Stimulated activated CD8-positive, alpha-beta memory T cell treated with anti-CD3 and anti-CD28 coated beads, Interleukin-12 subunit alpha, Interleukin-12 subunit beta, amount 100 ng/mL, for 4 hours (primary cell): ENCODE data around the gene BRMS1L.

Experiments used
- DNase-seq: peaks from one replicate; pipeline ENCODE4 v3.0.0-alpha.2; 2020; ENCODE audit warnings: low read depth

BRMS1L gene

DNA sequence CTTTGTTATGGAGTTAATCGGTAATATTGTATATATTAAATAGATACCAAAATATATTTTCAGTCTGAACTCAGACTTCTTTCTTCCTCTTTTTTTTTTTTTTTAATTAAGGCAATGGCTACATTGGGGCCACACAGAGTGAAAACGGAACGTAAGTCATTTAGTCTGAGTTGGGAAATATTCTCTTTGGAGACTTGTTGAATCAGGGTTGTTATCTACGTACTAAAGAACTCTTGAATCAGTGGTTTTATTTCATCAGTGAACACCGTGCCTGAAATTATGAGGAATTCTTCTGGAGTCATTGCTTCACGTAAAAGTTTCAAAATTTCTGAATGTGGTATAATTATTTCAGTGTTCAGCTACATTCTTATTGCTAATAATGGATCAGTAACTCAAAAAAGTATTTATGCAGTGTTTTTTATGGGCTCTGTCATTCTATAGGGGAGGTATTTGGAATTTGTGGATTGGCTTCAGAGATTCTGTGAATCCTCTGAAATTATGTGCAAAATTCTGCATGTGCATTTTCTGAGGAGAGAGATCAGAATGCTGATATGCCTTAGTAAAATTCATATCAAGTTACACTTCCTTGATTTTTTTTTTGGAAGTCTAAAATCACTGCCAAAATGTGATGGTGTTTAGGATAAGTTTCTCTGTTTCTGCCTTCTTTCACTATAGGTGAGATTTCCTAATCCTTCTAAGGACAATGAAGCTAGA is 39.6 kb downstream of the BRMS1L start:
- no peak for DNase-seq

- DNase-seq: no peak
Observed at GRCh38 chr14:35866595-35867279, 40.6 kb downstream of the BRMS1L start.

- no peak for DNase-seq
Observed at GRCh38 chr14:35867280-35867629, 41.1 kb downstream of the BRMS1L start.

- DNase-seq: no peak
Observed at GRCh38 chr14:35875296-35875695, 49.2 kb downstream of the BRMS1L start.

DNA sequence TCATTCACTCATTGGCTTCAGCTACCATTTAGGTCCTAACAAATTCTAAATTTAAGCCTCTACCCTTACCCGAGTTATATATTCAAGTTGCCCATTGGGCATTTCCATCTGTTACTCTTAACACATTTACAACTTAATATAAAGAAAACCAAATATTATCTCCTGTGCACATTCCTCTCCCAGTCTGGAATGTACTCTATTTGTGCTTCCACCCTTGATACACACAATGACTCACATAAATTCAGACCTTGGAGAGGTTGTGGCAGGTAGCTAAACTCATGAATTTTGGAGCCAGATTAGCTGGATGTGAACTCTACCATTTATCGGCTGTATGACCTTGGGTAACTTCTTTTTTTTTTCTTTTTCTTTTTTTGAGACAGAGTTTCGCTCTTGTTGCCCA is 51.1 kb downstream of the BRMS1L start:
- no peak for DNase-seq

DNA sequence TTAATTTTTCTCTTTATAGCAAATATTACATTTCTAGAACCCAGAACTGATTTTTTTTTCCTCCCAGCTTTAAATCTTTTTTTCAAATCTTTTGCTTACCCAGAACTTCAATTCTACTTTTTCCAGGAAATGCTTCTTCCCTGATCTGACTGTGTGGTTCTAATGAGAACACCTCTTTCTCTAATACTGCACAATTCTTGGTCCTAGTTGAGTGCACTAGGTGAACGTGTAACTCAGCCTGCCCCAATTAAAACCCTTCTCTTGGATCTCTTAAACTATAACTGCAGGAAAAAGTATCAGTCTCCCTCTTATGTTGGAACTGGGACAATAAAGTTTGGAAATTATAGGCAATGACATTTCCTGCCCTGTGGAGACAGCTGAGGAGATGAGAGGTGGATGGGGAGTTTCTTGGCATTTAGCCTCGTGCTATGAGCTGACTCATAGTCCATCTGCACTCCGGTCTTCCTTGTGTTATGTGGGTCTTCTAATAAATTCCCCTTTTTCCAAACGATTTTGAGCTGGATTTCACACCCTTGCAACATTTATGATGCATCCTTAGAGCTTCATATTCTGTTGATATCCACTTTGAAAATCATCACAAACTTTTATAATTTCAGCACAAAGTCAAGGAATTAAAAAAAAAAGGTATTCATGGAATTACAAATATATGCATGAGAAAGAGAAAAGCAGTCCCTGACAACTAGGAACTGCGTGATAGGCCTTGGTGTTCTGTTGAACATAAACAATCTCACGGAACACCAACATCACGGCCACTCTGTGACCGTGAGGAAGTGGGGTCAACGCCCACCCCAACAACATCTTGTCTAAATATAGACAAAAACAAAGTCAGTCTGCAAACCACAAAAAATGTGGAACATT is 52.4 kb downstream of the BRMS1L start:
- no peak for DNase-seq

DNA sequence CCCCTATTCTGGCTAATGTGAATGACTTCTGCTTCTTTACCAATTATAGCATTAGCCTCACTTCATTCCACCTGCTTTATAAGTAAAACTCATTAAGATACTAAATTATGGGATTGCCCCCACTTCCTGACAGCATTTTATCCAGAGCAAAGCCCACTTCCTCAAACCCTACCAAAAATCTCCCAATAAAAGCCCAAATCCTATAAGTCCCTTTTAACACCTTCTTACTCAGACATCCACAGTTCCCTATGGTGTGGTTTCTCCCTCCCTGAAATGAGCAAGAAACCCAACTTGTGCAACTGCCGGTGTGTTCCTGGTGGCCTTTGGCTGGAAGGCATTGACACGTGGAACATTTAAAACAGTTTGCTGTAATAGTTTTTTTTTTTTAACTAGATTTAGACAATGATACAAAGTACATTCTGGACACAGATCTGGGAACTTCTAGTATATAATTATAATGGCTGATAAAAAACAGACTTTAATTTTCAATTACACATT is 53.1 kb downstream of the BRMS1L start:
- no peak for DNase-seq

DNA sequence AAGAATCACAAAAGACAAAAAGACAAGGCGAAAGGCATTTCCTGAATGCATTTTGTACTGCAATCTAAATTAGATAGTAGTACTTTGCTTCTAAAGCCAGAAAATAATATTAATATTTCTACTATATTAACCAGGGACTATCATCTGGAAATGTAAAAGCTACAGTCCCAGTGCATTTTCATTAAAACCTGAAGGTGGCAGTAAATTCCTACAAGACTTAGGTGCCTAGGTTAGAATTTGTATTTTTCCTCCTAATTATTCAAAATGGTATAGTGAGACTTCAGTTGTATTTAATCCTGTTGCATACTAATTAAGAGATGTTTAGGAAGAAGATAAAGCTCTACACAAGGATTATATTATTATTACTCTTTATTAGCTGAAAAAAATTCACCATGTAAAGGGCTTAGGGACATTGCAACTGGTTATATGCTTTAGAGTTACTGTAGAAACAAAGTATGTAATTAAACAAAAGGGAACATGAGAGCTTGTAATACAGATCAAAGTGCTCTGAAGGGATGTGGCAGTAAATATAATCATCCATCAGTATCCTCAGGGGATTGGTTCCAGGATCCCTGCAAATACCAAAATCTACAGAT is 53.6 kb downstream of the BRMS1L start:
- no peak for DNase-seq

- no peak for DNase-seq
Observed at GRCh38 chr14:35881280-35881679, 55.1 kb downstream of the BRMS1L start.

DNA sequence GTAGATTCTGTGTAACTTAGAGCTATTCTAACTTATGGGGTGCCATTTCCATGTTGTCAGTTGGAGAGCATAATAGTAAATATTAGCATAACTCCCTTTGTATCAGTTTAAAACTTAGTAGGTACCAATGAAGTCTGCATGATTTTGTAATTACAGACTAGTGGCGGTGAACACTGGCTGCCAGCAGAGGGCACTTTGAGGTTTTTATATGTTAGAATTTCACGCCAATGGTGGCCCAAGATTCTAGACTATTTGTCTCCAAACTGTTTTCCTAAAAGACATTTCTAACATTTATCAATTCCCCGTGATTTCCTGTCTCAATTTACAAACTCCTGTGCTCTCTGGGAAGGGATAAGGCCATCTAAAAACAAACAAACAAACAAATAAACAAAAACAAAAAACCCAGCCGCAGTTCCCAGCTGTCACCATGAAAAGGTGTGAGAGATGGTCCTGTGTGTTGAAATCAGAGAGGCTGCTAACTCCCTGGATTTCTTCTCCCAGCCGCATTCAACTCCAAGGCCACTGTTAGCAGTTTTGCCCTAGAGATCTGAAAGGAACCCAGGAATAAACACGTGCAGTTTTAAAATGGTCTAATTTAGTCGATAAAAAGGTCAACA is 57.6 kb downstream of the BRMS1L start:
- no peak for DNase-seq

GRCh38 chr14:35890308-35890707 is 64.2 kb downstream of the BRMS1L start:
- DNase-seq: no peak

GRCh38 chr14:35895256-35895655 is 69.1 kb downstream of the BRMS1L start:
- DNase-seq: no peak

- no peak for DNase-seq
Observed at GRCh38 chr14:35897616-35898111, 71.5 kb downstream of the BRMS1L start.

- no peak for DNase-seq
Observed at GRCh38 chr14:35898217-35898775, 72.2 kb downstream of the BRMS1L start.

- DNase-seq: no peak
Observed at GRCh38 chr14:35900741-35901140, 74.6 kb downstream of the BRMS1L start.

- DNase-seq: no peak
Observed at GRCh38 chr14:35909665-35910064, 83.5 kb downstream of the BRMS1L start.

- DNase-seq: no peak
Observed at GRCh38 chr14:35910191-35910590, 84.1 kb downstream of the BRMS1L start.

DNA sequence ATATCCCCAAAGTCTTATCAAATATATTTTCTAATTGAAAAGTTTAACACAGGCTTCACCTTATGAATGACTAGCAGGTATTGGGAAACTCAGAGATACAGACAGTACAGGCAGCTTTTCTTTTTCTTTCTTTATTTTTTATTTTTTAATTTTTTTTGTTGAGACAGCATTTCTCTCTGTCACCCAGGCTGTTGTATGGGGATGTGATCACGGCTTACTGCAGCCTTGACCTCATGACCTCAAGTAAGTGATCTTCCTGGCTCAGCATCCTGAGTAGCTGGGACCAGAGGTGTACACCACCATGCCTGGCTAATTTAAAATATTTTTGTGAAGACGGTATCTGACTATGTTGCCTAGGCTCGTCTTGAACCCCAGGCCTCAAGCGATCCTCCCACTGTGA is 85.0 kb downstream of the BRMS1L start:
- no peak for DNase-seq

DNA sequence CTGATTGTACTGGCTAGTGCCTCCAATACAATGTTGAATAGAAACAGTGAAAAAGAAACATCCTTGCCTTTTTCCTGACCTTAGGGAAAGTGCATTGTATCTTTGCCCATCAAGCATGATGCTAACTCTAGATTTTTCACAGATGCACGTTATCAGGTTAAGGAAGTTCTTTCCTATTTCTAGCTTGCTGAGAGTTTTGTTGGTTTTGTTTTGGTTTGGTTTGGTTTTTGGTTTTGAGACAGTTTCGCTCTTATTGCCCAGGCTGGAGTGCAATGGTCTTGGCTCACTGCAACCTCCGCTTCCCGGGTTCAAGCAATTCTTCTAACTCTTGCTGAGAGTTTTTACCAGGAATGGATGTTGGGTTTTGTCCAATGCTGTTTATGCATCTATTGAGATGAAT is 89.0 kb downstream of the BRMS1L start:
- no peak for DNase-seq

DNA sequence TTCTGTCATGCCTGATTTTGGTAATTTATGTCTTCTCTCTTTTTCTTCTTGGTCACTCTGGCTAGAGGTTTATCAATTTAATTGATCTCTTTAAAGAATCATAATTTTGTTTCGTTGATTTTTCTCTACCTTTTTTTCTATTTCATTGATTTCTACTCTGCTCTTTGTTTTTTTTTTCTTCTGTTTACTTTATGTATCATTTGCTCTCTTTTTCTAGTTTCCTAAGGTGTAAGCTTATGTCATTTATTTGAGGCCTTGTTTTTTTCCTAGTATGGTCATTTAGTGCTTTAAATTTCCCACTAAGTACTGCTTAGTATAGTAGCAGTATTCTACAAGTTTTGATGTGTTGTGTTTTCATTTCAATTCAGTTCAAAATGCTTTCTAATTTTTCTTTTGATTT is 89.6 kb downstream of the BRMS1L start:
- no peak for DNase-seq
